ENCODE data around the gene GGPS1. TPM values are rescaled to one million over a fixed set of nuclear protein-coding genes. Genes with fewer than 3 reads are reported as not detected.

Gene GGPS1
- total RNA-seq, 1 experiment from 2014 or later = 37.3 TPM

DNA sequence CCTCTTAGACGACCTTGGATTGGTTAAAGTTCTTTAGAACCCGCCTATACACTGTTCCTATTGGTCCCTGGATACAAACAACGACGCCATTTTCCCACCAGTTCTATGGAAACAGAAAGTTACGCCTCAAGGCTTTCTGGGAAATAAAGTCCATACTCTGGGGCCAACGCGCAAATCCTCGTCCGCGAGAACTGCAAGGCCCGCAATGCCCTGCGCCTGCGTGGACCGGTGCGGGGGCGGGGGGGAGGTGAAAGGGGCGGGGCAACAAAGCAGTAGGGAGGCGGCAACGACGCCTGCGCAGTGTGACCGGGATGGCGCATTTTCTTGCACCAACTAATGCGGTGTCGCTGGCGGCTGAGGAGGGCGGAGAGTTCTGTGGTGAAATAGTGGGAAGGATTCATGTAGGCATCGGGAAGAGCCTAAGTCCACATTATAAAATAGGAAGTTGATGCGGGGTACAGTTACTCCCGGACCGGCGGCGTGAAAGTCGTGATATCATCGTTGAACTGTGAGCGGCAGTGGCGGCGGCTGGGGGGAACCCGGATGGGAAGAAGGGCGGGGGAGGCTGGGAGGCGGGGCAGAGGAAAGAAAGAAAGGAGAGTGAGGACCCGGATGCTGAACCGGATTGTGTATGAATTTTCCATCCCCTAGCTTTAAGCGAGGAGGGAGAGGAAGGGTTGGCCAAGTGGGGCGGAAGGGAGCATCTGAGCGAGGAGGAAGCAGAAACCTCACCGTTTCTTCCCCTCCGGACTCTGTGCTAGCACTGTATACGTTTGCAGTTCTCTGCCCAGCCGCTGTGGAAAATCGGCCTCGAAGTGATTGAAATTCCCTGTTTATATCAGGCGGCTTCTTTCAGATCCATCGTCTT, at the start of gene GGPS1 (continued):
- TF ChIP-seq, protein P1, sequence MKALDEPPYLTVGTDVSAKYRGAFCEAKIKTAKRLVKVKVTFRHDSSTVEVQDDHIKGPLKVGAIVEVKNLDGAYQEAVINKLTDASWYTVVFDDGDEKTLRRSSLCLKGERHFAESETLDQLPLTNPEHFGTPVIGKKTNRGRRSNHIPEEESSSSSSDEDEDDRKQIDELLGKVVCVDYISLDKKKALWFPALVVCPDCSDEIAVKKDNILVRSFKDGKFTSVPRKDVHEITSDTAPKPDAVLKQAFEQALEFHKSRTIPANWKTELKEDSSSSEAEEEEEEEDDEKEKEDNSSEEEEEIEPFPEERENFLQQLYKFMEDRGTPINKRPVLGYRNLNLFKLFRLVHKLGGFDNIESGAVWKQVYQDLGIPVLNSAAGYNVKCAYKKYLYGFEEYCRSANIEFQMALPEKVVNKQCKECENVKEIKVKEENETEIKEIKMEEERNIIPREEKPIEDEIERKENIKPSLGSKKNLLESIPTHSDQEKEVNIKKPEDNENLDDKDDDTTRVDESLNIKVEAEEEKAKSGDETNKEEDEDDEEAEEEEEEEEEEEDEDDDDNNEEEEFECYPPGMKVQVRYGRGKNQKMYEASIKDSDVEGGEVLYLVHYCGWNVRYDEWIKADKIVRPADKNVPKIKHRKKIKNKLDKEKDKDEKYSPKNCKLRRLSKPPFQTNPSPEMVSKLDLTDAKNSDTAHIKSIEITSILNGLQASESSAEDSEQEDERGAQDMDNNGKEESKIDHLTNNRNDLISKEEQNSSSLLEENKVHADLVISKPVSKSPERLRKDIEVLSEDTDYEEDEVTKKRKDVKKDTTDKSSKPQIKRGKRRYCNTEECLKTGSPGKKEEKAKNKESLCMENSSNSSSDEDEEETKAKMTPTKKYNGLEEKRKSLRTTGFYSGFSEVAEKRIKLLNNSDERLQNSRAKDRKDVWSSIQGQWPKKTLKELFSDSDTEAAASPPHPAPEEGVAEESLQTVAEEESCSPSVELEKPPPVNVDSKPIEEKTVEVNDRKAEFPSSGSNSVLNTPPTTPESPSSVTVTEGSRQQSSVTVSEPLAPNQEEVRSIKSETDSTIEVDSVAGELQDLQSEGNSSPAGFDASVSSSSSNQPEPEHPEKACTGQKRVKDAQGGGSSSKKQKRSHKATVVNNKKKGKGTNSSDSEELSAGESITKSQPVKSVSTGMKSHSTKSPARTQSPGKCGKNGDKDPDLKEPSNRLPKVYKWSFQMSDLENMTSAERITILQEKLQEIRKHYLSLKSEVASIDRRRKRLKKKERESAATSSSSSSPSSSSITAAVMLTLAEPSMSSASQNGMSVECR (CRISPR knock-in tag; IDR thresholded peaks at IDR 0.05; ENCODE audit: borderline replicate concordance) = no peak
- no peak for TF ChIP-seq ESRRA (CRISPR knock-in tag; IDR thresholded peaks at IDR 0.05; ENCODE audit: borderline replicate concordance)
- no peak for TF ChIP-seq MXD4 (CRISPR knock-in tag; IDR thresholded peaks at IDR 0.05; ENCODE audit: borderline replicate concordance)
- no peak for TF ChIP-seq ZNF396 (CRISPR knock-in tag; IDR thresholded peaks at IDR 0.05; ENCODE audit: borderline replicate concordance)
- TF ChIP-seq CREB1 (CRISPR knock-in tag; IDR thresholded peaks at IDR 0.05) = no peak
- TF ChIP-seq, protein P2, sequence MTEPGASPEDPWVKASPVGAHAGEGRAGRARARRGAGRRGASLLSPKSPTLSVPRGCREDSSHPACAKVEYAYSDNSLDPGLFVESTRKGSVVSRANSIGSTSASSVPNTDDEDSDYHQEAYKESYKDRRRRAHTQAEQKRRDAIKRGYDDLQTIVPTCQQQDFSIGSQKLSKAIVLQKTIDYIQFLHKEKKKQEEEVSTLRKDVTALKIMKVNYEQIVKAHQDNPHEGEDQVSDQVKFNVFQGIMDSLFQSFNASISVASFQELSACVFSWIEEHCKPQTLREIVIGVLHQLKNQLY (CRISPR knock-in tag; IDR thresholded peaks at IDR 0.05) = no peak
- TF ChIP-seq ELF4 (CRISPR knock-in tag; IDR thresholded peaks at IDR 0.05; ENCODE audit: low read depth) = no peak
- TF ChIP-seq ZNF263 (CRISPR knock-in tag; IDR thresholded peaks at IDR 0.05; ENCODE audit: low read depth) = no peak
- TF ChIP-seq MYBL2 (CRISPR knock-in tag; IDR thresholded peaks at IDR 0.05) = no peak
- TF ChIP-seq, protein P3, sequence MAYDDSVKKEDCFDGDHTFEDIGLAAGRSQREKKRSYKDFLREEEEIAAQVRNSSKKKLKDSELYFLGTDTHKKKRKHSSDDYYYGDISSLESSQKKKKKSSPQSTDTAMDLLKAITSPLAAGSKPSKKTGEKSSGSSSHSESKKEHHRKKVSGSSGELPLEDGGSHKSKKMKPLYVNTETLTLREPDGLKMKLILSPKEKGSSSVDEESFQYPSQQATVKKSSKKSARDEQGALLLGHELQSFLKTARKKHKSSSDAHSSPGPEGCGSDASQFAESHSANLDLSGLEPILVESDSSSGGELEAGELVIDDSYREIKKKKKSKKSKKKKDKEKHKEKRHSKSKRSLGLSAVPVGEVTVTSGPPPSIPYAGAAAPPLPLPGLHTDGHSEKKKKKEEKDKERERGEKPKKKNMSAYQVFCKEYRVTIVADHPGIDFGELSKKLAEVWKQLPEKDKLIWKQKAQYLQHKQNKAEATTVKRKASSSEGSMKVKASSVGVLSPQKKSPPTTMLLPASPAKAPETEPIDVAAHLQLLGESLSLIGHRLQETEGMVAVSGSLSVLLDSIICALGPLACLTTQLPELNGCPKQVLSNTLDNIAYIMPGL (CRISPR knock-in tag; IDR thresholded peaks at IDR 0.05) = no peak
- no peak for TF ChIP-seq HMGA2 (CRISPR knock-in tag; IDR thresholded peaks at IDR 0.05)
- TF ChIP-seq, protein P4, sequence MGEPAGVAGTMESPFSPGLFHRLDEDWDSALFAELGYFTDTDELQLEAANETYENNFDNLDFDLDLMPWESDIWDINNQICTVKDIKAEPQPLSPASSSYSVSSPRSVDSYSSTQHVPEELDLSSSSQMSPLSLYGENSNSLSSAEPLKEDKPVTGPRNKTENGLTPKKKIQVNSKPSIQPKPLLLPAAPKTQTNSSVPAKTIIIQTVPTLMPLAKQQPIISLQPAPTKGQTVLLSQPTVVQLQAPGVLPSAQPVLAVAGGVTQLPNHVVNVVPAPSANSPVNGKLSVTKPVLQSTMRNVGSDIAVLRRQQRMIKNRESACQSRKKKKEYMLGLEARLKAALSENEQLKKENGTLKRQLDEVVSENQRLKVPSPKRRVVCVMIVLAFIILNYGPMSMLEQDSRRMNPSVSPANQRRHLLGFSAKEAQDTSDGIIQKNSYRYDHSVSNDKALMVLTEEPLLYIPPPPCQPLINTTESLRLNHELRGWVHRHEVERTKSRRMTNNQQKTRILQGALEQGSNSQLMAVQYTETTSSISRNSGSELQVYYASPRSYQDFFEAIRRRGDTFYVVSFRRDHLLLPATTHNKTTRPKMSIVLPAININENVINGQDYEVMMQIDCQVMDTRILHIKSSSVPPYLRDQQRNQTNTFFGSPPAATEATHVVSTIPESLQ (CRISPR knock-in tag; IDR thresholded peaks at IDR 0.05) = no peak
- TF ChIP-seq, protein P5, sequence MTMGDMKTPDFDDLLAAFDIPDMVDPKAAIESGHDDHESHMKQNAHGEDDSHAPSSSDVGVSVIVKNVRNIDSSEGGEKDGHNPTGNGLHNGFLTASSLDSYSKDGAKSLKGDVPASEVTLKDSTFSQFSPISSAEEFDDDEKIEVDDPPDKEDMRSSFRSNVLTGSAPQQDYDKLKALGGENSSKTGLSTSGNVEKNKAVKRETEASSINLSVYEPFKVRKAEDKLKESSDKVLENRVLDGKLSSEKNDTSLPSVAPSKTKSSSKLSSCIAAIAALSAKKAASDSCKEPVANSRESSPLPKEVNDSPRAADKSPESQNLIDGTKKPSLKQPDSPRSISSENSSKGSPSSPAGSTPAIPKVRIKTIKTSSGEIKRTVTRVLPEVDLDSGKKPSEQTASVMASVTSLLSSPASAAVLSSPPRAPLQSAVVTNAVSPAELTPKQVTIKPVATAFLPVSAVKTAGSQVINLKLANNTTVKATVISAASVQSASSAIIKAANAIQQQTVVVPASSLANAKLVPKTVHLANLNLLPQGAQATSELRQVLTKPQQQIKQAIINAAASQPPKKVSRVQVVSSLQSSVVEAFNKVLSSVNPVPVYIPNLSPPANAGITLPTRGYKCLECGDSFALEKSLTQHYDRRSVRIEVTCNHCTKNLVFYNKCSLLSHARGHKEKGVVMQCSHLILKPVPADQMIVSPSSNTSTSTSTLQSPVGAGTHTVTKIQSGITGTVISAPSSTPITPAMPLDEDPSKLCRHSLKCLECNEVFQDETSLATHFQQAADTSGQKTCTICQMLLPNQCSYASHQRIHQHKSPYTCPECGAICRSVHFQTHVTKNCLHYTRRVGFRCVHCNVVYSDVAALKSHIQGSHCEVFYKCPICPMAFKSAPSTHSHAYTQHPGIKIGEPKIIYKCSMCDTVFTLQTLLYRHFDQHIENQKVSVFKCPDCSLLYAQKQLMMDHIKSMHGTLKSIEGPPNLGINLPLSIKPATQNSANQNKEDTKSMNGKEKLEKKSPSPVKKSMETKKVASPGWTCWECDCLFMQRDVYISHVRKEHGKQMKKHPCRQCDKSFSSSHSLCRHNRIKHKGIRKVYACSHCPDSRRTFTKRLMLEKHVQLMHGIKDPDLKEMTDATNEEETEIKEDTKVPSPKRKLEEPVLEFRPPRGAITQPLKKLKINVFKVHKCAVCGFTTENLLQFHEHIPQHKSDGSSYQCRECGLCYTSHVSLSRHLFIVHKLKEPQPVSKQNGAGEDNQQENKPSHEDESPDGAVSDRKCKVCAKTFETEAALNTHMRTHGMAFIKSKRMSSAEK (CRISPR knock-in tag; IDR thresholded peaks at IDR 0.05; ENCODE audit: borderline replicate concordance) = 0 out of 2 replicates have a peak, but pooled peaks have one; percentile 21
- TF ChIP-seq GABPB1 (CRISPR knock-in tag; IDR thresholded peaks at IDR 0.05) = peak; percentile 29; the same call in 1 of the 2 replicates
- TF ChIP-seq, protein P6, sequence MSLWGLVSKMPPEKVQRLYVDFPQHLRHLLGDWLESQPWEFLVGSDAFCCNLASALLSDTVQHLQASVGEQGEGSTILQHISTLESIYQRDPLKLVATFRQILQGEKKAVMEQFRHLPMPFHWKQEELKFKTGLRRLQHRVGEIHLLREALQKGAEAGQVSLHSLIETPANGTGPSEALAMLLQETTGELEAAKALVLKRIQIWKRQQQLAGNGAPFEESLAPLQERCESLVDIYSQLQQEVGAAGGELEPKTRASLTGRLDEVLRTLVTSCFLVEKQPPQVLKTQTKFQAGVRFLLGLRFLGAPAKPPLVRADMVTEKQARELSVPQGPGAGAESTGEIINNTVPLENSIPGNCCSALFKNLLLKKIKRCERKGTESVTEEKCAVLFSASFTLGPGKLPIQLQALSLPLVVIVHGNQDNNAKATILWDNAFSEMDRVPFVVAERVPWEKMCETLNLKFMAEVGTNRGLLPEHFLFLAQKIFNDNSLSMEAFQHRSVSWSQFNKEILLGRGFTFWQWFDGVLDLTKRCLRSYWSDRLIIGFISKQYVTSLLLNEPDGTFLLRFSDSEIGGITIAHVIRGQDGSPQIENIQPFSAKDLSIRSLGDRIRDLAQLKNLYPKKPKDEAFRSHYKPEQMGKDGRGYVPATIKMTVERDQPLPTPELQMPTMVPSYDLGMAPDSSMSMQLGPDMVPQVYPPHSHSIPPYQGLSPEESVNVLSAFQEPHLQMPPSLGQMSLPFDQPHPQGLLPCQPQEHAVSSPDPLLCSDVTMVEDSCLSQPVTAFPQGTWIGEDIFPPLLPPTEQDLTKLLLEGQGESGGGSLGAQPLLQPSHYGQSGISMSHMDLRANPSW (CRISPR knock-in tag; conservative IDR thresholded peaks at IDR 0.05; ENCODE audit: low read depth) = no peak
- no peak for TF ChIP-seq NR3C1 (CRISPR knock-in tag; conservative IDR thresholded peaks at IDR 0.05; ENCODE audit: low read depth)
- TF ChIP-seq, protein P7, sequence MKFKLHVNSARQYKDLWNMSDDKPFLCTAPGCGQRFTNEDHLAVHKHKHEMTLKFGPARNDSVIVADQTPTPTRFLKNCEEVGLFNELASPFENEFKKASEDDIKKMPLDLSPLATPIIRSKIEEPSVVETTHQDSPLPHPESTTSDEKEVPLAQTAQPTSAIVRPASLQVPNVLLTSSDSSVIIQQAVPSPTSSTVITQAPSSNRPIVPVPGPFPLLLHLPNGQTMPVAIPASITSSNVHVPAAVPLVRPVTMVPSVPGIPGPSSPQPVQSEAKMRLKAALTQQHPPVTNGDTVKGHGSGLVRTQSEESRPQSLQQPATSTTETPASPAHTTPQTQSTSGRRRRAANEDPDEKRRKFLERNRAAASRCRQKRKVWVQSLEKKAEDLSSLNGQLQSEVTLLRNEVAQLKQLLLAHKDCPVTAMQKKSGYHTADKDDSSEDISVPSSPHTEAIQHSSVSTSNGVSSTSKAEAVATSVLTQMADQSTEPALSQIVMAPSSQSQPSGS (CRISPR knock-in tag; IDR thresholded peaks at IDR 0.05; ENCODE audit: borderline replicate concordance, low read depth) = no peak
- TF ChIP-seq GRHL2 (CRISPR knock-in tag; IDR thresholded peaks at IDR 0.05; ENCODE audit: insufficient replicate concordance, severe bottlenecking) = no peak
- no peak for TF ChIP-seq NFATC4 (CRISPR knock-in tag; IDR thresholded peaks at IDR 0.05)
- TF ChIP-seq FOXK1 (CRISPR knock-in tag; IDR thresholded peaks at IDR 0.05) = peak; percentile 76
